K562 (cell line): ENCODE data around the gene RCE1. TPM values are rescaled to one million over a fixed set of nuclear protein-coding genes. Genes with fewer than 3 reads are reported as not detected.
A peak's percentile ranks its signal among the peaks of the same experiment; 100 is the strongest.

Experiments used
- ATF3 ChIP-seq, 2 experiments: fragments of 450-650 bp in 1 of 2; sonication (generic) in 1 of 2; formaldehyde crosslinking in 1 of 2; IDR thresholded peaks in 1 of 2; conservative IDR thresholded peaks in 1 of 2; 2 replicates each; pipeline versions ENCODE4 v1.6.1 to v1.8.1; 2016 to 2023; ENCODE audit warnings: mild to moderate bottlenecking in 2 of 2, moderate library complexity in 2 of 2, inconsistent platforms in 1 of 2, missing genetic modification reagents in 1 of 2
- C11orf30 ChIP-seq: fragments of 450-650 bp; IDR thresholded peaks from 2 replicates; pipeline ENCODE4 v1.6.1; 2016; ENCODE audit warnings: low read depth, mild to moderate bottlenecking
- CEBPG ChIP-seq, 3 experiments: fragments of 200-800 bp in 1 of 3; sonication (Bioruptor generic) in 1 of 3; sonication (generic) in 1 of 3; formaldehyde crosslinking in 1 of 3; IDR thresholded peaks in 2 of 3; conservative IDR thresholded peaks in 1 of 3; 2 replicates each; pipeline versions ENCODE4 v1.6.1 to v1.8.0; 2016 to 2022; ENCODE audit warnings: missing compliant biosample characterization in 2 of 3, missing genetic modification characterization in 2 of 3, mild to moderate bottlenecking in 1 of 3, missing genetic modification reagents in 1 of 3
- DNMT1 ChIP-seq: fragments of 450-650 bp; IDR thresholded peaks from 2 replicates; pipeline ENCODE4 v1.6.1; 2016; ENCODE audit warnings: antibody characterized with exemption, mild to moderate bottlenecking
- HDAC3 ChIP-seq: fragments of 450-650 bp; IDR thresholded peaks from 2 replicates; pipeline ENCODE4 v1.6.1; 2018; ENCODE audit warnings: borderline replicate concordance, mild to moderate bottlenecking, moderate library complexity; ENCODE audit not compliant: partially characterized antibody
- IRF1 ChIP-seq: sonication (generic); formaldehyde crosslinking; IDR thresholded peaks from 2 replicates; pipeline ENCODE4 v1.8.0; 2022; ENCODE audit warnings: missing genetic modification reagents, mild to moderate bottlenecking, borderline replicate concordance
- MAFK ChIP-seq: IDR thresholded peaks from 2 replicates; pipeline ENCODE4 v1.6.1; 2011; ENCODE audit warnings: low read length, improper control_type of control experiment
- MIER1 ChIP-seq: fragments of 450-650 bp; IDR thresholded peaks from 2 replicates; pipeline ENCODE4 v1.6.1; 2016; ENCODE audit warnings: antibody characterized with exemption, mild to moderate bottlenecking, low read depth
- POLR2H ChIP-seq: IDR thresholded peaks from 2 replicates; pipeline ENCODE4 v1.6.1; 2016; ENCODE audit warnings: missing genetic modification characterization, low read depth, mild to moderate bottlenecking, control low read depth, missing compliant biosample characterization, moderate library complexity
- PTRF ChIP-seq: fragments of 450-650 bp; IDR thresholded peaks from 2 replicates; pipeline ENCODE4 v1.6.1; 2016; ENCODE audit warnings: mild to moderate bottlenecking, missing genetic modification characterization, missing compliant biosample characterization
- SIX5 ChIP-seq, 2 experiments: IDR thresholded peaks; 2 replicates each; pipeline ENCODE4 v1.6.1; 2011; ENCODE audit warnings: low read length in 2 of 2, borderline replicate concordance in 1 of 2, low read depth in 1 of 2, mild to moderate bottlenecking in 1 of 2, moderate library complexity in 1 of 2; ENCODE audit not compliant: insufficient read depth in 1 of 2
- THAP7 ChIP-seq: fragments of 250-450 bp; sonication (Bioruptor Pico); IDR thresholded peaks from 2 replicates; pipeline ENCODE4 v1.5.0; 2021
- TOE1 ChIP-seq, 2 experiments: fragments of 450-650 bp in 1 of 2; sonication (generic) in 1 of 2; formaldehyde crosslinking in 1 of 2; IDR thresholded peaks; 2 replicates each; pipeline versions ENCODE4 v1.7.1 to v1.8.0; 2016 to 2022; ENCODE audit warnings: borderline replicate concordance in 2 of 2, mild to moderate bottlenecking in 2 of 2, antibody characterized with exemption in 1 of 2, inconsistent platforms in 1 of 2, low read depth in 1 of 2, missing genetic modification reagents in 1 of 2, moderate library complexity in 1 of 2
- ZNF280A ChIP-seq: fragments of 450-650 bp; IDR thresholded peaks from 2 replicates; pipeline ENCODE4 v1.6.1; 2018; ENCODE audit warnings: mild to moderate bottlenecking, low read depth; ENCODE audit not compliant: partially characterized antibody
- polyA plus RNA-seq, 8 experiments: library from polyadenylated mRNA; depleted of rRNA in 4 of 8; stranded (reverse) in 5 of 8; unstranded in 3 of 8; fragments of >200 nt; fragmentation: Nextera tagmentation in 2 of 8; fragmentation: Illumina TruSeq in 1 of 8; extraction: Ambion mirVana in 2 of 8; extraction: Trizol in 1 of 8; gene quantifications; 2 replicates each; pipeline versions ENCODE4 v1.2.1 to v1.2.3, GENCODE V29; 2011 to 2014; ENCODE audit warnings: inconsistent platforms in 1 of 8, missing spikeins in 1 of 8
- total RNA-seq, 7 experiments: library from RNA; depleted of rRNA in 6 of 7; stranded (reverse); fragments of >200 nt in 6 of 7; fragmentation: Illumina TruSeq in 2 of 7; extraction: Trizol in 2 of 7; gene quantifications; 2 replicates each; pipeline versions ENCODE4 v1.2.1 to v1.2.3, GENCODE V29; 2011 to 2021; ENCODE audit warnings: low replicate concordance in 1 of 7
- TF ChIP-seq, protein P1 (sequence below): sonication (generic); formaldehyde crosslinking; IDR thresholded peaks from 2 replicates; pipeline ENCODE4 v1.8.0; 2023; ENCODE audit warnings: mild to moderate bottlenecking, missing genetic modification reagents
- TF ChIP-seq, protein P2 (sequence below): fragments of 250-450 bp; sonication (Bioruptor Pico); IDR thresholded peaks from 2 replicates; pipeline ENCODE4 v1.5.0; 2021; ENCODE audit warnings: mild to moderate bottlenecking, borderline replicate concordance

The RCE1 gene
- total and polyA plus RNA-seq, 9 of the 15 experiments (the other 6 are each of a cell fraction or from before 2014, with no cell fraction given), result 0.75 to 41.5 (median 15.1) TPM

- TF ChIP-seq CEBPG (CRISPR knock-in tag; IDR thresholded peaks at IDR 0.05) (peak; percentile 57; the same call in 1 of the 2 replicates), CEBPG (tag; conservative IDR thresholded peaks at IDR 0.05 in 1 of 2, IDR thresholded peaks at IDR 0.05 in 1 of 2) (no peak; a peak in 2 of 4 replicates), ZNF280A (no peak), MAFK (peak; percentile 95), C11orf30 (peak; percentile 99), SIX5 (IDR thresholded peaks at IDR 0.05; ENCODE audit: borderline replicate concordance in 1 of 2, insufficient read depth in 1 of 2, low read depth in 1 of 2, low read length in 2 of 2) (no peak), HDAC3 (peak; percentile 17), TOE1 (IDR thresholded peaks at IDR 0.05; ENCODE audit: borderline replicate concordance) (0 out of 2 replicates have a peak, but pooled peaks have one; percentile 25), TOE1 (CRISPR knock-in tag; IDR thresholded peaks at IDR 0.05; ENCODE audit: borderline replicate concordance, low read depth) (no peak), IRF1 (CRISPR knock-in tag) (no peak), ATF3 (IDR thresholded peaks at IDR 0.05) (peak; percentile 48; the same call in 1 of the 2 replicates), ATF3 (CRISPR knock-in tag; conservative IDR thresholded peaks at IDR 0.05) (no peak), THAP7 (CRISPR knock-in tag) (no peak), MIER1 (no peak), DNMT1 (no peak), PTRF (no peak), POLR2H (tag) (peak; percentile 49; the same call in 1 of the 2 replicates)
- TF ChIP-seq, protein P1, sequence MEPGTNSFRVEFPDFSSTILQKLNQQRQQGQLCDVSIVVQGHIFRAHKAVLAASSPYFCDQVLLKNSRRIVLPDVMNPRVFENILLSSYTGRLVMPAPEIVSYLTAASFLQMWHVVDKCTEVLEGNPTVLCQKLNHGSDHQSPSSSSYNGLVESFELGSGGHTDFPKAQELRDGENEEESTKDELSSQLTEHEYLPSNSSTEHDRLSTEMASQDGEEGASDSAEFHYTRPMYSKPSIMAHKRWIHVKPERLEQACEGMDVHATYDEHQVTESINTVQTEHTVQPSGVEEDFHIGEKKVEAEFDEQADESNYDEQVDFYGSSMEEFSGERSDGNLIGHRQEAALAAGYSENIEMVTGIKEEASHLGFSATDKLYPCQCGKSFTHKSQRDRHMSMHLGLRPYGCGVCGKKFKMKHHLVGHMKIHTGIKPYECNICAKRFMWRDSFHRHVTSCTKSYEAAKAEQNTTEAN (CRISPR knock-in tag), result no peak
- TF ChIP-seq, protein P2, sequence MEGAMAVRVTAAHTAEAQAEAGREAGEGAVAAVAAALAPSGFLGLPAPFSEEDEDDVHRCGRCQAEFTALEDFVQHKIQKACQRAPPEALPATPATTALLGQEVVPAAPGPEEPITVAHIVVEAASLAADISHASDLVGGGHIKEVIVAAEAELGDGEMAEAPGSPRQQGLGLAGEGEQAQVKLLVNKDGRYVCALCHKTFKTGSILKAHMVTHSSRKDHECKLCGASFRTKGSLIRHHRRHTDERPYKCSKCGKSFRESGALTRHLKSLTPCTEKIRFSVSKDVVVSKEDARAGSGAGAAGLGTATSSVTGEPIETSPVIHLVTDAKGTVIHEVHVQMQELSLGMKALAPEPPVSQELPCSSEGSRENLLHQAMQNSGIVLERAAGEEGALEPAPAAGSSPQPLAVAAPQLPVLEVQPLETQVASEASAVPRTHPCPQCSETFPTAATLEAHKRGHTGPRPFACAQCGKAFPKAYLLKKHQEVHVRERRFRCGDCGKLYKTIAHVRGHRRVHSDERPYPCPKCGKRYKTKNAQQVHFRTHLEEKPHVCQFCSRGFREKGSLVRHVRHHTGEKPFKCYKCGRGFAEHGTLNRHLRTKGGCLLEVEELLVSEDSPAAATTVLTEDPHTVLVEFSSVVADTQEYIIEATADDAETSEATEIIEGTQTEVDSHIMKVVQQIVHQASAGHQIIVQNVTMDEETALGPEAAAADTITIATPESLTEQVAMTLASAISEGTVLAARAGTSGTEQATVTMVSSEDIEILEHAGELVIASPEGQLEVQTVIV (CRISPR knock-in tag), result no peak
These were observed 7.4 kb upstream of the RCE1 start (continued) for GRCh38 chr11:66835768-66836405.
